Lower lobe of right lung (tissue), 2 donors: Measurements from ENCODE around the gene UNC13A. TPM values are rescaled to one million over a fixed set of nuclear protein-coding genes. Genes with fewer than 3 reads are reported as not detected.
A peak's percentile ranks its signal among the peaks of the same experiment; 100 is the strongest.

Experiments
- ATAC-seq, 2 donors: fragments of 200-7000 bp; cut with Tn5 transposase; one replicate each; pipeline ENCODE4 v1.9.1; 2020 to 2022; ENCODE audit warnings: mild to moderate bottlenecking in 2 of 2, moderate library complexity in 2 of 2
- DNase-seq: peaks from one replicate; pipeline ENCODE4 v3.0.0-alpha.2; 2020
- H3K27ac ChIP-seq: fragments of 200-600 bp; one replicate; pipeline ENCODE4 v1.8.0; 2022
- H3K27me3 ChIP-seq: fragments of 200-600 bp; one replicate; pipeline ENCODE4 v1.8.0; 2022; ENCODE audit warnings: low read depth
- H3K36me3 ChIP-seq: fragments of 200-600 bp; one replicate; pipeline ENCODE4 v1.8.0; 2022; ENCODE audit warnings: mild to moderate bottlenecking
- H3K4me1 ChIP-seq: fragments of 200-600 bp; one replicate; pipeline ENCODE4 v1.8.0; 2022
- H3K4me3 ChIP-seq: fragments of 200-600 bp; one replicate; pipeline ENCODE4 v1.8.0; 2022; ENCODE audit warnings: mild to moderate bottlenecking
- H3K9me3 ChIP-seq: fragments of 200-600 bp; one replicate; pipeline ENCODE4 v1.8.0; 2022
- intact Hi-C: fragments of 100-400 bp; cut with DNase I; formaldehyde crosslinking; loops from one replicate; pipeline ENCODE4 v1.11.0; 2022
- total RNA-seq: library from RNA; stranded (reverse); fragmentation: NEBNext Ultra II Directional; extraction: Animal tissue kit (Norgen Biotek cat#: 25700); gene quantifications from one replicate; pipeline ENCODE4 v1.2.1, GENCODE V29; 2021
- TF ChIP-seq, protein P1 (sequence below): fragments of 200-600 bp; IDR thresholded peaks from one replicate; pipeline ENCODE4 v1.8.0; 2022; ENCODE audit warnings: antibody characterized with exemption, mild to moderate bottlenecking
- donor health status: DM: no; HTN: yes; CAD: no; lungs with severe emphysema.

UNC13A gene
- total RNA-seq, 1 donor from 2014 or later: 0.21 TPM

- DNase-seq: peak; percentile 81
- Histone ChIP-seq H3K27ac (no peak overlapping the region), H3K9me3 (no peaks in the 10 kb centered on the region), H3K36me3 (peaks cover 74% of the 10 kb centered on the region), H3K27me3 (no peaks in the 10 kb centered on the region), H3K4me3 (no peak overlapping the region), H3K4me1 (no peaks in the 10 kb centered on the region)
- ATAC-seq: peak; percentile 63 to 73
- intact Hi-C loops: no loop called here
- TF ChIP-seq, protein P1, sequence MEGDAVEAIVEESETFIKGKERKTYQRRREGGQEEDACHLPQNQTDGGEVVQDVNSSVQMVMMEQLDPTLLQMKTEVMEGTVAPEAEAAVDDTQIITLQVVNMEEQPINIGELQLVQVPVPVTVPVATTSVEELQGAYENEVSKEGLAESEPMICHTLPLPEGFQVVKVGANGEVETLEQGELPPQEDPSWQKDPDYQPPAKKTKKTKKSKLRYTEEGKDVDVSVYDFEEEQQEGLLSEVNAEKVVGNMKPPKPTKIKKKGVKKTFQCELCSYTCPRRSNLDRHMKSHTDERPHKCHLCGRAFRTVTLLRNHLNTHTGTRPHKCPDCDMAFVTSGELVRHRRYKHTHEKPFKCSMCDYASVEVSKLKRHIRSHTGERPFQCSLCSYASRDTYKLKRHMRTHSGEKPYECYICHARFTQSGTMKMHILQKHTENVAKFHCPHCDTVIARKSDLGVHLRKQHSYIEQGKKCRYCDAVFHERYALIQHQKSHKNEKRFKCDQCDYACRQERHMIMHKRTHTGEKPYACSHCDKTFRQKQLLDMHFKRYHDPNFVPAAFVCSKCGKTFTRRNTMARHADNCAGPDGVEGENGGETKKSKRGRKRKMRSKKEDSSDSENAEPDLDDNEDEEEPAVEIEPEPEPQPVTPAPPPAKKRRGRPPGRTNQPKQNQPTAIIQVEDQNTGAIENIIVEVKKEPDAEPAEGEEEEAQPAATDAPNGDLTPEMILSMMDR: no peak
Observed at GRCh38 chr19:17579661-17580244, 108.4 kb downstream of the UNC13A start.

DNA sequence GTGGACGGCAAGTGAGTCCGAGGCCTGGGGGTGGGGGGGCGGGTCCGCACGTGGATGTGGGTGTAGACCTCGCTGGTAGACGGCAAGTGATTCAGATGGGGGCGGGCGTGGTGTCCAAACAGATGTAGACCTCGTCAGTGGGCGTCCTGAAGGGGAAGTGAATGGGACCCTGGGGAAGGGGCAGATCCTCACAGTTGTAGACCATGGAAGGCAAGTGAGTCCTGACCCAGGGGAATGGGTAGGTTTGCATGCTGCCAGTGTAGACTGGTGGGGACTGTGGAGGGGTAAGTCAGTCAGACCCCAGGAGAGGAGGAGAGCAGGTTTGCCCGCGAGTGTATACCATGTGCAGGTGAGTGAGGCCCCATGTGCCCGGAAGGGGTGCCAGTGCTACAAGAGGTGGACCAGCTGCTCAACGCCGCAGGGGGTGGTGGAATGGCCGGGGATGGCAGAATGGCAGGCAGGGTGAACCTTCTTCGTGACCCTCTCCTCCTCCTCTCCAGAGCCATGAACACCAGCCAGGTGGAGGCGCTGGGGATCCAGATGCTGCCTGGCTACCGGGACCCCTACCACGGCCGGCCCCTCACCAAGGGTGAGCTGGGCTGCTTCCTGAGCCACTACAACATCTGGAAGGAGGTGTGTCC is 110.6 kb downstream of the UNC13A start:
- Histone ChIP-seq H3K4me3 (no peak overlapping the region), H3K4me1 (peaks cover 7% of the 10 kb centered on the region), H3K36me3 (peaks cover 87% of the 10 kb centered on the region), H3K27me3 (no peaks in the 10 kb centered on the region), H3K27ac (no peak overlapping the region), H3K9me3 (no peaks in the 10 kb centered on the region)
- ATAC-seq (no peak), DNase-seq (no peak)
- intact Hi-C loops: no loop called here
- TF ChIP-seq, protein P1: no peak

- H3K36me3 ChIP-seq: peaks cover 87% of the 10 kb centered on the region
- H3K27me3 ChIP-seq: no peaks in the 10 kb centered on the region
- peak; percentile 83 for ATAC-seq
- no peaks in the 10 kb centered on the region for H3K9me3 ChIP-seq
- H3K27ac ChIP-seq: no peak overlapping the region
- TF ChIP-seq, protein P1: no peak
- H3K4me1 ChIP-seq: peaks cover 7% of the 10 kb centered on the region
- intact Hi-C loops: no loop called here
- peak; percentile 74 for DNase-seq
- H3K4me3 ChIP-seq: no peak overlapping the region
Observed at GRCh38 chr19:17576758-17577456, 111.2 kb downstream of the UNC13A start.

DNA sequence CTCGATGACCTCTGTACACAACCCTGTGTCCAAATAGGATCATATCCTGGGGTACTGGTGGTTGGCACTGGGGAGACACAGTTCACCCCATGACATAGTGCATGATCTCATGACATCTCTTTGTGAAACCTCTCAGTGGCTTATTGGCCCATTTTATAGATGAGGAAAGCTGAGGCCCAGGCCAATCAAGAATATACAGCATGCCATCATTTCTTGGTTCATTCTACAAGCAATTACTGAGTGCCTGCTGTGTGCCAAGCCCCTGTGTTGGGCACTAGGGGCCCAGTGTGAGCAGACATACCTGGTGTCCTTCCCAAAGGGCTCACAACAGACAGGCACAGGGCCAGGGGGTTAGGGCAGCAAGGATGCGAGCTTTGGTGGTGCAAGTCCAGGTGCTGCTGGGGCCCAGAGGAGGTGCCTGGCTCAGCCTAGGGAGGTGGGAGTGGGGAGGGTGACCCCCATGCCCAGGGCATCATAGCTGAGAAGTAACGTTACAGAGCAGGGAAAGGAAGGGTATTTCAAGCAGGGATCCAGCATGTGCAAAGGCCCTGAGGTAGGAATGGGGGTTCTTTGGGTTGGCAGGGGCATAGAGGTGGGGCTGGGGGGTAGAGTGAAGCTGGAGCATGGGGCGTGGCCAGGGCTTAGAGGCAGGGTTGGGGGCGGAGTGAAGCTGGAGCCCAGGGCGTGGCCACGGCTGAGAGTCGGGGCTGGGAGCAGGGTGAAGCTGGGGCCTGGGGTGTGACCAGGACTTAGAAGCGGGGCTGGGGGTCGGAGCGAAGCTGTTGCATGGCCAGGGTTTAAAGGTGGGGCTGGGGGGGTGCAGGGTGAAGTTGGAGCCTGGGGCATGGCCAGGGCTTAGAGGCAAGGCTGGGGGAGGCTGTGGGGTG is 112.0 kb downstream of the UNC13A start:
- peak in 1 of 2 donors; percentile 3 for ATAC-seq
- Histone ChIP-seq H3K4me3 (no peak overlapping the region), H3K27me3 (no peaks in the 10 kb centered on the region), H3K9me3 (no peaks in the 10 kb centered on the region), H3K4me1 (peaks cover 7% of the 10 kb centered on the region), H3K27ac (no peak overlapping the region), H3K36me3 (peaks cover 87% of the 10 kb centered on the region)
- DNase-seq: no peak
- TF ChIP-seq, protein P1: no peak
- intact Hi-C loops: no loop called here

- intact Hi-C loops: no loop called here
- Histone ChIP-seq H3K36me3 (peaks cover 89% of the 10 kb centered on the region), H3K9me3 (no peaks in the 10 kb centered on the region), H3K27ac (no peak overlapping the region), H3K27me3 (no peaks in the 10 kb centered on the region), H3K4me3 (no peak overlapping the region), H3K4me1 (peaks cover 7% of the 10 kb centered on the region)
- TF ChIP-seq, protein P1: no peak
- ATAC-seq (no peak), DNase-seq (no peak)
Observed at GRCh38 chr19:17572638-17573037, 115.5 kb downstream of the UNC13A start.
